GM18867 (cell line): ENCODE data around the gene ALDH1A3.
A peak's percentile ranks its signal among the peaks of the same experiment; 100 is the strongest.

Experiments
- ATAC-seq: cut with Tn5 transposase; IDR thresholded peaks from one replicate; pipeline ENCODE4 v1.9.1; 2021; ENCODE audit warnings: mild to moderate bottlenecking, moderate library complexity; ENCODE audit not compliant: unreplicated experiment

Gene ALDH1A3

GRCh38 chr15:100944986-100945385 is 65.4 kb downstream of the ALDH1A3 start:
- ATAC-seq, result no peak

GRCh38 chr15:100947760-100948429 is 68.3 kb downstream of the ALDH1A3 start:
- peak; percentile 50 for ATAC-seq

- ATAC-seq, result no peak
Measured at GRCh38 chr15:100948430-100948762, 68.8 kb downstream of the ALDH1A3 start.

GRCh38 chr15:100949691-100950090 is 70.1 kb downstream of the ALDH1A3 start:
- no peak for ATAC-seq

- ATAC-seq, result no peak
Measured at GRCh38 chr15:100951965-100952364, 72.3 kb downstream of the ALDH1A3 start.

- no peak for ATAC-seq
Measured at GRCh38 chr15:100952566-100952965, 72.9 kb downstream of the ALDH1A3 start.

- no peak for ATAC-seq
Measured at GRCh38 chr15:100958326-100959065, 78.9 kb downstream of the ALDH1A3 start.

GRCh38 chr15:100959066-100960050 is 79.7 kb downstream of the ALDH1A3 start:
- no peak for ATAC-seq
